HEK293 (cell line): Measurements from ENCODE around the gene YY2.

ENCODE experiments used
- BCL11A ChIP-seq: fragments of 450-650 bp; formaldehyde crosslinking; IDR thresholded peaks from 2 replicates; pipeline ENCODE4 v1.5.1; 2016; ENCODE audit warnings: low read depth, missing biosample characterization, missing genetic modification characterization
- EGR2 ChIP-seq: fragments of 450-650 bp; formaldehyde crosslinking; IDR thresholded peaks from 2 replicates; pipeline ENCODE4 v1.5.1; 2016; ENCODE audit warnings: low read depth, missing biosample characterization, missing genetic modification characterization
- FEZF1 ChIP-seq: fragments of 450-650 bp; formaldehyde crosslinking; IDR thresholded peaks from 2 replicates; pipeline ENCODE4 v1.5.1; 2016; ENCODE audit warnings: missing biosample characterization, missing genetic modification characterization
- GFI1B ChIP-seq: fragments of 450-650 bp; formaldehyde crosslinking; IDR thresholded peaks from 2 replicates; pipeline ENCODE4 v1.5.1; 2016; ENCODE audit warnings: missing biosample characterization, missing genetic modification characterization
- GLI2 ChIP-seq: fragments of 450-650 bp; formaldehyde crosslinking; IDR thresholded peaks from 2 replicates; pipeline ENCODE4; 2017; ENCODE audit warnings: missing biosample characterization, missing genetic modification characterization, low read depth, borderline replicate concordance
- GLIS1 ChIP-seq: fragments of 450-650 bp; formaldehyde crosslinking; IDR thresholded peaks from 2 replicates; pipeline ENCODE4 v1.5.1; 2016; ENCODE audit warnings: missing biosample characterization, missing genetic modification characterization
- HIC1 ChIP-seq: fragments of 450-650 bp; formaldehyde crosslinking; IDR thresholded peaks from 2 replicates; pipeline ENCODE4 v1.5.1; 2016; ENCODE audit warnings: missing biosample characterization, missing genetic modification characterization
- INSM2 ChIP-seq: fragments of 450-650 bp; formaldehyde crosslinking; IDR thresholded peaks from 2 replicates; pipeline ENCODE4 v1.5.1; 2016; ENCODE audit warnings: missing biosample characterization, missing genetic modification characterization
- KLF8 ChIP-seq: fragments of 450-650 bp; formaldehyde crosslinking; IDR thresholded peaks from 2 replicates; pipeline ENCODE4 v1.5.1; 2016; ENCODE audit warnings: missing biosample characterization, missing genetic modification characterization
- MYNN ChIP-seq: fragments of 450-650 bp; formaldehyde crosslinking; IDR thresholded peaks from 2 replicates; pipeline ENCODE4 v1.5.1; 2016; ENCODE audit warnings: missing biosample characterization, missing genetic modification characterization, borderline replicate concordance
- PBX3 ChIP-seq: sonication (generic); formaldehyde crosslinking; IDR thresholded peaks from 2 replicates; pipeline ENCODE4 v1.8.1; 2022; ENCODE audit warnings: mild to moderate bottlenecking, moderate library complexity, missing genetic modification reagents
- REPIN1 ChIP-seq: fragments of 450-650 bp; formaldehyde crosslinking; IDR thresholded peaks from 2 replicates; pipeline ENCODE4 v1.5.1; 2017; ENCODE audit warnings: missing biosample characterization, missing genetic modification characterization, low read depth
- SCRT1 ChIP-seq: fragments of 450-650 bp; formaldehyde crosslinking; IDR thresholded peaks from 2 replicates; pipeline ENCODE4 v1.5.1; 2016; ENCODE audit warnings: missing biosample characterization, missing genetic modification characterization, borderline replicate concordance
- ZBTB17 ChIP-seq: fragments of 450-650 bp; formaldehyde crosslinking; IDR thresholded peaks from 2 replicates; pipeline ENCODE4 v1.5.1; 2016; ENCODE audit warnings: missing biosample characterization, missing genetic modification characterization
- ZBTB48 ChIP-seq: fragments of 450-650 bp; formaldehyde crosslinking; IDR thresholded peaks from 2 replicates; pipeline ENCODE4 v1.5.1; 2016; ENCODE audit warnings: missing biosample characterization, missing genetic modification characterization
- ZBTB8A ChIP-seq: fragments of 450-650 bp; formaldehyde crosslinking; IDR thresholded peaks from 2 replicates; pipeline ENCODE4 v1.5.1; 2016; ENCODE audit warnings: missing biosample characterization, missing genetic modification characterization
- ZFHX2 ChIP-seq: fragments of 450-650 bp; formaldehyde crosslinking; conservative IDR thresholded peaks from 2 replicates; pipeline ENCODE4 v1.5.1; 2016; ENCODE audit warnings: missing biosample characterization, missing genetic modification characterization
- ZNF148 ChIP-seq: fragments of 450-650 bp; formaldehyde crosslinking; IDR thresholded peaks from 2 replicates; pipeline ENCODE4 v1.5.0; 2017; ENCODE audit warnings: missing biosample characterization, missing genetic modification characterization, borderline replicate concordance
- ZNF202 ChIP-seq: fragments of 450-650 bp; formaldehyde crosslinking; IDR thresholded peaks from 2 replicates; pipeline ENCODE4 v1.5.1; 2016; ENCODE audit warnings: missing biosample characterization, missing genetic modification characterization, borderline replicate concordance
- ZNF366 ChIP-seq: fragments of 450-650 bp; formaldehyde crosslinking; conservative IDR thresholded peaks from 2 replicates; pipeline ENCODE4 v1.5.1; 2016; ENCODE audit warnings: missing biosample characterization, missing genetic modification characterization
- ZNF394 ChIP-seq: fragments of 450-650 bp; formaldehyde crosslinking; IDR thresholded peaks from 2 replicates; pipeline ENCODE4 v1.5.1; 2016; ENCODE audit warnings: missing biosample characterization, missing genetic modification characterization, mild to moderate bottlenecking, moderate library complexity, borderline replicate concordance
- ZNF48 ChIP-seq: fragments of 450-650 bp; formaldehyde crosslinking; IDR thresholded peaks from 2 replicates; pipeline ENCODE4 v1.5.1; 2016; ENCODE audit warnings: missing biosample characterization, missing genetic modification characterization
- ZNF501 ChIP-seq: fragments of 450-650 bp; formaldehyde crosslinking; IDR thresholded peaks from 2 replicates; pipeline ENCODE4 v1.5.1; 2016; ENCODE audit warnings: missing biosample characterization, missing genetic modification characterization
- ZNF529 ChIP-seq: fragments of 450-650 bp; formaldehyde crosslinking; IDR thresholded peaks from 2 replicates; pipeline ENCODE4 v1.5.1; 2017; ENCODE audit warnings: missing genetic modification characterization, missing biosample characterization; ENCODE audit not compliant: insufficient replicate concordance
- ZNF626 ChIP-seq: fragments of 450-650 bp; sonication (Bioruptor Pico); formaldehyde crosslinking; IDR thresholded peaks from 2 replicates; pipeline ENCODE4 v1.5.1; 2018; ENCODE audit warnings: missing biosample characterization, missing genetic modification characterization, inconsistent platforms
- ZNF639 ChIP-seq: fragments of 450-650 bp; formaldehyde crosslinking; IDR thresholded peaks from 2 replicates; pipeline ENCODE4 v1.5.1; 2016; ENCODE audit warnings: missing biosample characterization, missing genetic modification characterization
- ZNF692 ChIP-seq: fragments of 450-650 bp; formaldehyde crosslinking; IDR thresholded peaks from 2 replicates; pipeline ENCODE4 v1.5.1; 2016; ENCODE audit warnings: missing biosample characterization, missing genetic modification characterization
- ZNF76 ChIP-seq: fragments of 450-650 bp; formaldehyde crosslinking; IDR thresholded peaks from 2 replicates; pipeline ENCODE4; 2016; ENCODE audit warnings: low read depth, missing biosample characterization, missing genetic modification characterization, borderline replicate concordance
- ZNF785 ChIP-seq: fragments of 450-650 bp; formaldehyde crosslinking; IDR thresholded peaks from 2 replicates; pipeline ENCODE4 v1.5.1; 2016; ENCODE audit warnings: missing biosample characterization, missing genetic modification characterization
- ZNF791 ChIP-seq: fragments of 450-650 bp; formaldehyde crosslinking; IDR thresholded peaks from 2 replicates; pipeline ENCODE4 v1.5.1; 2016; ENCODE audit warnings: missing biosample characterization, missing genetic modification characterization
- ZNF843 ChIP-seq: fragments of 450-650 bp; formaldehyde crosslinking; IDR thresholded peaks from 2 replicates; pipeline ENCODE4 v1.5.1; 2016; ENCODE audit warnings: missing biosample characterization, missing genetic modification characterization

The YY2 gene

GRCh38 chrX:21806691-21807090, 49.1 kb upstream of the YY2 start (continued):
- TF ChIP-seq ZBTB48 (tag by site-specific recombination) (no peak), ZNF394 (peak; percentile 83; the same call in 1 of the 2 replicates), GLIS1 (tag by site-specific recombination) (peak; percentile 26; the same call in 1 of the 2 replicates), BCL11A (peak; percentile 47; the same call in 1 of the 2 replicates), ZNF692 (tag by site-specific recombination) (peak; percentile 85), GLI2 (tag by site-specific recombination) (peak; percentile 43; the same call in 1 of the 2 replicates), ZNF843 (tag by site-specific recombination) (peak; percentile 87), GFI1B (tag by site-specific recombination) (peak; percentile 59), REPIN1 (tag by site-specific recombination) (no peak), ZBTB8A (no peak), ZNF639 (tag by site-specific recombination) (peak; percentile 98), ZFHX2 (tag by site-specific recombination) (0 out of 2 replicates have a peak, but pooled peaks have one; percentile 13), SCRT1 (no peak), MYNN (tag by site-specific recombination) (no peak), EGR2 (tag by site-specific recombination) (no peak), ZNF148 (tag by site-specific recombination) (peak; percentile 64; the same call in 1 of the 2 replicates), ZNF501 (tag by site-specific recombination) (0 out of 2 replicates have a peak, but pooled peaks have one; percentile 15), KLF8 (peak; percentile 96), ZNF785 (no peak), ZNF76 (tag by site-specific recombination) (peak; percentile 46; the same call in 1 of the 2 replicates), ZNF366 (tag by site-specific recombination) (peak; percentile 99), INSM2 (tag by site-specific recombination) (peak; percentile 74), FEZF1 (tag by site-specific recombination) (peak; percentile 63), ZNF626 (tag by site-specific recombination) (no peak), PBX3 (CRISPR knock-in tag) (no peak), ZNF791 (tag by site-specific recombination) (no peak), ZNF529 (tag by site-specific recombination) (no peak), ZNF202 (no peak), HIC1 (tag by site-specific recombination) (peak; percentile 96), ZBTB17 (tag by site-specific recombination) (0 out of 2 replicates have a peak, but pooled peaks have one; percentile 19), ZNF48 (tag by site-specific recombination) (no peak)
